Right lobe of liver (tissue), 4 donors: ENCODE measurements around the gene SSBP3.

Experiments
- POLR2A ChIP-seq: fragments of 450-650 bp; IDR thresholded peaks from one replicate; pipeline ENCODE4 v1.6.1; 2017; ENCODE audit warnings: antibody characterized with exemption, mild to moderate bottlenecking
- TF ChIP-seq, protein P1 (sequence below), 4 donors: fragments of 200-600 bp in 3 of 4; fragments of 450-650 bp in 1 of 4; IDR thresholded peaks; one replicate each; pipeline versions ENCODE4 v1.5.1 to v1.8.0; 2016 to 2022; ENCODE audit warnings: antibody characterized with exemption in 4 of 4, mild to moderate bottlenecking in 2 of 4
- donor health status: DM: no; HTN: no; CAD: no.
- donor health status: DM: no; HTN: no; CAD: no.
- donor health status: DM: no; HTN: yes; CAD: no.

- TF ChIP-seq, protein P1, sequence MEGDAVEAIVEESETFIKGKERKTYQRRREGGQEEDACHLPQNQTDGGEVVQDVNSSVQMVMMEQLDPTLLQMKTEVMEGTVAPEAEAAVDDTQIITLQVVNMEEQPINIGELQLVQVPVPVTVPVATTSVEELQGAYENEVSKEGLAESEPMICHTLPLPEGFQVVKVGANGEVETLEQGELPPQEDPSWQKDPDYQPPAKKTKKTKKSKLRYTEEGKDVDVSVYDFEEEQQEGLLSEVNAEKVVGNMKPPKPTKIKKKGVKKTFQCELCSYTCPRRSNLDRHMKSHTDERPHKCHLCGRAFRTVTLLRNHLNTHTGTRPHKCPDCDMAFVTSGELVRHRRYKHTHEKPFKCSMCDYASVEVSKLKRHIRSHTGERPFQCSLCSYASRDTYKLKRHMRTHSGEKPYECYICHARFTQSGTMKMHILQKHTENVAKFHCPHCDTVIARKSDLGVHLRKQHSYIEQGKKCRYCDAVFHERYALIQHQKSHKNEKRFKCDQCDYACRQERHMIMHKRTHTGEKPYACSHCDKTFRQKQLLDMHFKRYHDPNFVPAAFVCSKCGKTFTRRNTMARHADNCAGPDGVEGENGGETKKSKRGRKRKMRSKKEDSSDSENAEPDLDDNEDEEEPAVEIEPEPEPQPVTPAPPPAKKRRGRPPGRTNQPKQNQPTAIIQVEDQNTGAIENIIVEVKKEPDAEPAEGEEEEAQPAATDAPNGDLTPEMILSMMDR (IDR thresholded peaks at IDR 0.05): no peak
- TF ChIP-seq POLR2A: no peak
These were observed 105.8 kb downstream of the SSBP3 start for GRCh38 chr1:54300401-54300800.
